T-helper 2 cell treated with Interferon-gamma antibody and Interleukin-4, amounts not matched to agents 5 μg/mL and 100 μg/mL, for 36 hours (primary cell): Measurements from ENCODE around the gene LUC7L3.
"Not testable (repeated sequence)": the region's sequence is repeated elsewhere in the genome, so short reads cannot be mapped to it uniquely, and the experiment has no call there.

Source experiments
- DNase-seq: peaks from one replicate; pipeline ENCODE4 v3.0.0; 2021; ENCODE audit warnings: low spot score
- H3K27ac Mint-ChIP-seq: one replicate; pipeline ENCODE4 v1.8.0; 2021; ENCODE audit warnings: mild to moderate bottlenecking, mixed read lengths
- H3K27me3 Mint-ChIP-seq: one replicate; pipeline ENCODE4 v1.8.0; 2021; ENCODE audit warnings: low read depth, mixed read lengths
- H3K36me3 Mint-ChIP-seq: one replicate; pipeline ENCODE4 v1.8.0; 2021; ENCODE audit warnings: low read depth, mixed read lengths
- H3K4me1 Mint-ChIP-seq: one replicate; pipeline ENCODE4 v1.8.0; 2021; ENCODE audit warnings: low read depth, mixed read lengths
- H3K4me3 Mint-ChIP-seq: one replicate; pipeline ENCODE4 v1.8.0; 2022; ENCODE audit warnings: mild to moderate bottlenecking, moderate library complexity, mixed read lengths
- H3K9me3 Mint-ChIP-seq: one replicate; pipeline ENCODE4 v1.8.0; 2021; ENCODE audit warnings: mixed read lengths

The LUC7L3 gene

DNA sequence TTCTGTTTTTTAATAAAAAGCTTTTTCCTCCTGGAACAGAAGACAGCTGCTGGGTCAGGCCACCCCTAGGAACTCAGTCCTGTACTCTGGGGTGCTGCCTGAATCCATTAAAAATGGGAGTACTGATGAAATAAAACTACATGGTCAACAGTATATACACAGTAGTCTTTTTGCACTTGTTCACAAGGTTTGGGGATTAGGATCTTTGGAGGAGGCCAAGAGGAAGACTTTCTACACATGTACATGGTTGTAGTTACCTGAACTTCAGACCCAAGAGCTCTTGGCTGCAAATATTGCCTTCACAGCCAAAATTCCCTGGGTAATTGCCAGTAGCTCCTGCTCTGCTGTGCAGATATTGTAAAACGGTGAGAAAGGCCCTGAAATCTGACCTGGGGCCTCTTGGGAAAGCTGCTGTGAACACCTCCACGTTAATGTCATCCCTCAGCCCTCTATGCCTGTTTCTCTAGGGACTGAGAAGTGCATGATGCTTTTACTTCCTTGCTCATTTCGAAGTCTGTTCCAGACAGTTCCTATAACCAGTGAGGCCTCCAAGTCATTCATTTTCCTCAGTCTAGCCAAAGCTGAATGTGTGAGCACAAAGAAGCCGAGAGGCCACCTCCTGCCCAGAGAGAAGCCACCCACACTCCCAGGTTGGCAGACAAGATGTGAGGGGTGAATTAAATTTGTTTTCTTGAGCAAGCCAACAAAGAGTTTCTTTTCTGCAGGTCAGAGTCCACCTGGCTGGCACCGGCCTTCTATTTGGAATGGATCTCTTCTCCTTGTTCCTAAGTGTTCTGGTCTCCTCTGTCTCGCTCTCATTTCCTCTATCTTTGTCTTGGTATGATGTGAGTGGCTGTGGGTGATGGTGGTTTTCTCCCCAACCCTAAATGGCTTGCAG is 27.6 kb upstream of the LUC7L3 start:
- H3K36me3 Mint-ChIP-seq, result peaks cover 30% of the 10 kb centered on the region
- H3K27me3 Mint-ChIP-seq, result peaks cover 3% of the 10 kb centered on the region
- H3K9me3 Mint-ChIP-seq, result no peaks in the 10 kb centered on the region
- H3K27ac Mint-ChIP-seq, result no peak overlapping the region
- DNase-seq, result no peak
- no peak overlapping the region for H3K4me3 Mint-ChIP-seq
- H3K4me1 Mint-ChIP-seq, result no peaks in the 10 kb centered on the region

DNA sequence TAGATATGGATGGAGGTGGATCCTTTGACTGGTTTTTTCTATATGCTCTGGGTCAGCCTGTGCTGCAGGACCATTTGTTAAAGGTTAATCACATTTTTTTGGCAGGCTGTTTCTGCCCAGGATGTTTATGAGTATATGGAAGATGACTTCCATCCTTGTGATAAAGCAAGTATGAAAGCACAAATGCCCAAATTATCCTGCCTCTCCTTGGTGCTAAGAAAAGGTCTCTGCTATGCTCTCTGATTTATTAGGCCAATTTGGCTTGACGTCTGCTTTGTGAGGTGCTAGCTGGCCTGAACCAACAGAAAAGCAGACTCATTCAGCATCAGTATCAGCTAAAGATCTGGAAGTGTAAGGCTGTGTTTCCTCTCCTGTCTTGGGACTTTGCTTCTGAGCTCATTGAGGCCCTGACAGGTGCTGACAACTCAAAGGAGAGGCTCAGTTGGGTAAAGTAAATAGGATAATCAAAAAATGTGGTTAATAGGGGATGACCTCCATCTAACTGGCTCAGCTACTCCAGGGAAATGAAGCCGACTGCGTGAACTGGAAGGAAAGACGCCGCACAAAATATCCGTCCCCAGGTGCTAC is 26.9 kb upstream of the LUC7L3 start:
- DNase-seq, result no peak
- peaks cover 4% of the 10 kb centered on the region for H3K4me1 Mint-ChIP-seq

DNA sequence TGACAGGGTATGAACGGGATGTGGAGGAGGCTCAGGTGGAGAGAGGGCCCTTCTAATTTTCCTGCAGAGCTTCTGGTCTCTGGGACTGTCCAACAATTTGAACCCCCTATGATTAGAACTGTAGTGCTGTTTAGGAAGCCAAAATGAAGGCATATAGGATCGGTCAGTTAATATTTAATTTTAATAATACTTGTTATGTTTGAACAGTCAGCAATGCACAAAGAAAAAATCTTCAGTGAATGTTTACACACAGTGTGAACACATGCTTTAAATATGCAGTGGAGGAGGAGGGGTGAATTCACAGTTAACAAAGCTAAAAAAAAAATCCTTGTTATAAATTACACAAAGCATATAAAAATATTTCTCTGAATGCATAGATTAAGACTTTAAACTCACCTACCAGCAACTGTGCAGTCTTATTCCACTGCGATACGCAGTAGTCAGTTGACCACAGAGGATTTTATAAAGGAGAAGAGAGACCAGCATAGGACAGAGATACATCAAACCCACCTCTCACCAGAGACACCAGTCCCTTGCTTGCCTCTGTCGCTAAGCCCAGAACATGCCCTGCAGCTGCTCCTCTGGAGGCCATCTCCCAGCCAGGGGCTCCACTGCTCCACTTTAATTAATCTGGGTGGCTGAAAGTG is 26.2 kb upstream of the LUC7L3 start:
- H3K9me3 Mint-ChIP-seq, result no peaks in the 10 kb centered on the region
- H3K4me1 Mint-ChIP-seq, result peaks cover 9% of the 10 kb centered on the region
- no peak overlapping the region for H3K27ac Mint-ChIP-seq
- H3K27me3 Mint-ChIP-seq, result no peaks in the 10 kb centered on the region
- peaks cover 42% of the 10 kb centered on the region for H3K36me3 Mint-ChIP-seq
- H3K4me3 Mint-ChIP-seq, result no peak overlapping the region
- no peak for DNase-seq

More for the DNA sequence above, 26.9 kb upstream of the LUC7L3 start:
- peaks cover 38% of the 10 kb centered on the region for H3K36me3 Mint-ChIP-seq
- no peaks in the 10 kb centered on the region for H3K9me3 Mint-ChIP-seq
- H3K27me3 Mint-ChIP-seq, result no peaks in the 10 kb centered on the region
- no peak overlapping the region for H3K27ac Mint-ChIP-seq
- no peak overlapping the region for H3K4me3 Mint-ChIP-seq

DNA sequence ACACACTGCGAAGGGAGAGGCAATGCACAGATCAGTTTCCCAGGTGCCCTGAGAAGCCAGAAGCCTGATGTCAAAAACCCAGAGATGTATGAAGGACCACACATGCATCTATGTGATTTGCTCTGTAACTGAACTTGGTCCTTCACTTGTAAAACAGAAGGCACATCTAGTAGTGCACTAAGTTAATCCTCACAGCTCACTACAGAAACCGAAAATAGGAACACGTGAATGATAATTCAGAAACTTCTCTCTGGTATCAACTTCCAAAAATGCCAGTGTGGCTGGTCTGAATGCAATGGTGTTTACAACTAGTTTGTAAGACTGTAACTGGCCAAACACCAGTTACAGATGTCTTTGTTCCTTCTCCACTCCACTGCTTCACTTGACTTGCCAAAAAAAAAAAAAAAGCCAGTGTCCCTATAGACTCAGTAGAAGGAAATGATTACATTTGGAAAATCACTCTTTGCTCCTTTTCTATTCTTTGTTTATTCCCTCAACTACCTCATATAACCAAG is 23.0 kb upstream of the LUC7L3 start:
- H3K4me3 Mint-ChIP-seq, result no peak overlapping the region
- H3K27me3 Mint-ChIP-seq, result no peaks in the 10 kb centered on the region
- peaks cover 15% of the 10 kb centered on the region for H3K4me1 Mint-ChIP-seq
- H3K27ac Mint-ChIP-seq, result no peak overlapping the region
- no peaks in the 10 kb centered on the region for H3K9me3 Mint-ChIP-seq
- no peak for DNase-seq
- H3K36me3 Mint-ChIP-seq, result peaks cover 56% of the 10 kb centered on the region

DNA sequence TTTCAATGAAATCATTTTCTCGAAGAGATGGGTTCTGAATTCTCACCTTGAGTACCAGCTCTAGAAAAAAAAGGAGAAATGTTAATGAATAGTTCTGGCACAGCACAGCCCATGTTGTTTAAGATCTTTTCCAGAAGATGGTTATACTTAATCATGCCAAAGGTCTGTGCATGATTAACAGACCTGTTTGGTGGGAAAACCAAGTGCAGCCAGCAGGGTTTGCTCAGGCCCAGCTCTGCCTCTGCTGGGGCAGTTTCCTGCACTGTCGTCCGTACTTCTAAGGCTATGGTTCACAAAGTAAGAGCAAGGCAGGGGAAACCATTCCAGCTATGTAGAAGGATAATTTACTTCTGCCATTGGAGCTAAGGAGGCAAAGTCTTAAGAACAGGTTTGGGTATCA is 22.3 kb upstream of the LUC7L3 start:
- H3K4me3 Mint-ChIP-seq, result no peak overlapping the region
- H3K9me3 Mint-ChIP-seq, result no peaks in the 10 kb centered on the region
- H3K4me1 Mint-ChIP-seq, result peaks cover 17% of the 10 kb centered on the region
- DNase-seq, result no peak
- H3K27ac Mint-ChIP-seq, result peak overlapping the region; percentile 1
- H3K27me3 Mint-ChIP-seq, result no peaks in the 10 kb centered on the region
- peaks cover 59% of the 10 kb centered on the region for H3K36me3 Mint-ChIP-seq

DNA sequence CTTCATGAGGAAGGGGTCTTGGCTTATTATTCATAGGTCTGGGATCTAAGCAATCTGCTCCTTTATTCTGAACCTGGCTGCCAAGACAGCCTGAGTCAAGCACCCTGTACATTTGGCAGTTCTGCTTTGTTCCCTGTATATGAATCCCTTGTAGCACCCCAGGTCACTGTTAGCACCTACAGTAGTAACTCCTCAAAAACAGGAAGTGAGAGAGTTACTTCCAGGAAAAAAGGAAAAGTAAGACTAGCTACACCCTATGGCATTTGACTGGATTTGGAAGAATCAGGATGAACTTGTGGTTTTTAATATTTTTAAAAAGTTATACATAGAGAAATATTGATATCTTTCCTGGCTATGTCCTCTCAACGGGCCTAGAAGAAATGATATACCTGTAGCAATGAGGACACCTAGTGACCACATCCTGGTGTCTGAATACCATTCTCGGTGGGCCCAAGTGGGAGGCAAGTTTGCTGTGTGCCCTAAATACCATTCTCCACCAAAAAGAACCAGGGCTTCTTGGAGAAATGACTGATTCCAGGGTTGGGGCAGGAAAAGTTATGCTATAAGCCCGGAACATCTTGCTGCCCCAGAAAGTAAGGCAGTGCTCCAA is 21.6 kb upstream of the LUC7L3 start:
- Mint-ChIP-seq H3K9me3 (no peaks in the 10 kb centered on the region), H3K4me3 (no peak overlapping the region), H3K27ac (peak overlapping the region; percentile 19), H3K27me3 (no peaks in the 10 kb centered on the region), H3K36me3 (peaks cover 55% of the 10 kb centered on the region), H3K4me1 (peaks cover 17% of the 10 kb centered on the region)
- no peak for DNase-seq

DNA sequence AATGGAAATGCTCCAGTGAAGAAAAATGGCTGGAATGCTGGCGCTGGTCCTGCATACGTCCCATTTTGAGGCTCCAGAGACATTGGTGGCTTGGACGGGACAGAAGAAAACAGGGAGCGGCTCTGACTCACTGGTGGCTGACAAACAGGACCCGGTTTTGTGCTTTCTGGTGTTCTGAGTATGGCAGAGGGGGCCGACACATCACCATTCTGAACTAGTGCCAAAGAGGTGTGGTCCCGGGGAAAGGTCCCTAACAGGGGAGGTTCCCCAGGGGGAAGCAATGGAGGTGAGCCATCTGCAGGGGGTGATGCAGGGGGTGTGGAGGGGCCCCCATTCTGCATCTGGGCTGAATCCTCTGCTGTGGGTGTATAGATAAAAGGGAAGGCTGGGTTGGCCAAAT is 20.0 kb upstream of the LUC7L3 start:
- DNase-seq, result no peak
- no peak overlapping the region for H3K4me3 Mint-ChIP-seq
- peaks cover 56% of the 10 kb centered on the region for H3K36me3 Mint-ChIP-seq
- no peaks in the 10 kb centered on the region for H3K9me3 Mint-ChIP-seq
- no peak overlapping the region for H3K27ac Mint-ChIP-seq
- peaks cover 26% of the 10 kb centered on the region for H3K4me1 Mint-ChIP-seq
- H3K27me3 Mint-ChIP-seq, result no peaks in the 10 kb centered on the region

DNA sequence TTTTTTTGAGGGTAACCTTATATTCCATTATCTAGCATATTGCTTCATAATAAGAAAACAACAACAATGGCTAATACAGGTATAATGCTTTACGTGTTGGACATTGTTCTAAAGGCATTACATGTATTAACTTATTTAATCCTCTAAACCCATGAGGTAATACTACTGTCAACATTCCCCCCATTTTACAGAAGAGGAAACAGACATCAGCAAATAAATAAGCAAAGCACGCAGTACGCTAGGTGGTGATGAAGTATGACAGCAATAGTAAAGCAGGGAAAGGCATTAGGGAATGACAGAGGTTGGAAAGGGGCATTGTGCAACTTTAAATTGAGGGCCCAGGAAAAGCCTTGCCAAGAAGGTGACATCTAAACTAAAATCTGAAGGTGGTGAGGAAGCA is 16.2 kb upstream of the LUC7L3 start:
- Mint-ChIP-seq H3K36me3 (peaks cover 36% of the 10 kb centered on the region), H3K4me3 (no peak overlapping the region), H3K27ac (no peak overlapping the region), H3K27me3 (no peaks in the 10 kb centered on the region), H3K4me1 (peaks cover 25% of the 10 kb centered on the region), H3K9me3 (no peaks in the 10 kb centered on the region)
- DNase-seq, result no peak

DNA sequence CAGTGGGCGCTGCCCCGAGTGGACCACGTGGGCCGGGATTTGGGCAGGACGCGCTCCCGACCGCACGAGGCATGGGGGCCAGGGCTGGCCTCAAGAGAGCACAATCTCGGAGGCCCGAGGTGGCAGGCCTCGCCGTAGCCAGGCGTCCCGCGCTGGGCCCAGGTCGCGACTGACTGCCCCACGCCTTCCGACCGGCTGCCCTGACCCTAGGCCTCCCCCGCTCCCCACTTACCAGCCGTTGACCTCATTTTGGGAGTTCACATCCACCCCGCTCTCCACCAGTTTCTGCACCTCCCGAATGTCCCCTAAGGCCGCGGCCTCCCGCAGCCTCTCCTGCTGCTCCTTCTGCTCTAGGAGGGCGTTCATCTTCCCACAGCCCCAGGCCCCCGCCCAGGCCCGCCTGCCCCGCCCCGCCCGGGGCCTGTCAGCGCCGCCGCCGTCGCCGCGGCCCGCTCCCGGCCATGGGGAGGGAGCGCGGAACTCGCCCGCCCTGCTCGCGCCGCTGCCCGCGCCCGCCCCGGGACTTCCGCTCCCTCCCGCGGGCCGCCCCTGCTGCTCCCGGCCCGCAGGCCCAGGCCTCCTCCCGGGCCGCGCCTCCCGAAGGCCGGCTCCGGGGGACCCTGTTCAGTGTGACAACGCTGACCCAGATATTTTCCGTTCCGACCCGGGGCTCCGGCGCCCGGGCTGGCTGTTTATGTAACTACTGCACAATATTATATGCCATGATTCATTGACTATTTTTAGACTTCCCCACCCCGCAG is 11.9 kb upstream of the LUC7L3 start, which contains the start of gene ANKRD40:
TSS of gene ANKRD40 (minus strand) at position 626 of the 761 bp plus-strand sequence. CDS start at position 366, 260 bp downstream.
- H3K4me1 Mint-ChIP-seq, result peaks cover 30% of the 10 kb centered on the region
- DNase-seq, result peak; percentile 92
- H3K36me3 Mint-ChIP-seq, result peaks cover 17% of the 10 kb centered on the region
- peak within 1 kb of the TSS; percentile 94 for H3K4me3 Mint-ChIP-seq
- H3K9me3 Mint-ChIP-seq, result no peaks in the 10 kb centered on the region
- peaks cover 3% of the 10 kb centered on the region for H3K27me3 Mint-ChIP-seq
- H3K27ac Mint-ChIP-seq, result peak within 1 kb of the TSS; percentile 97

DNA sequence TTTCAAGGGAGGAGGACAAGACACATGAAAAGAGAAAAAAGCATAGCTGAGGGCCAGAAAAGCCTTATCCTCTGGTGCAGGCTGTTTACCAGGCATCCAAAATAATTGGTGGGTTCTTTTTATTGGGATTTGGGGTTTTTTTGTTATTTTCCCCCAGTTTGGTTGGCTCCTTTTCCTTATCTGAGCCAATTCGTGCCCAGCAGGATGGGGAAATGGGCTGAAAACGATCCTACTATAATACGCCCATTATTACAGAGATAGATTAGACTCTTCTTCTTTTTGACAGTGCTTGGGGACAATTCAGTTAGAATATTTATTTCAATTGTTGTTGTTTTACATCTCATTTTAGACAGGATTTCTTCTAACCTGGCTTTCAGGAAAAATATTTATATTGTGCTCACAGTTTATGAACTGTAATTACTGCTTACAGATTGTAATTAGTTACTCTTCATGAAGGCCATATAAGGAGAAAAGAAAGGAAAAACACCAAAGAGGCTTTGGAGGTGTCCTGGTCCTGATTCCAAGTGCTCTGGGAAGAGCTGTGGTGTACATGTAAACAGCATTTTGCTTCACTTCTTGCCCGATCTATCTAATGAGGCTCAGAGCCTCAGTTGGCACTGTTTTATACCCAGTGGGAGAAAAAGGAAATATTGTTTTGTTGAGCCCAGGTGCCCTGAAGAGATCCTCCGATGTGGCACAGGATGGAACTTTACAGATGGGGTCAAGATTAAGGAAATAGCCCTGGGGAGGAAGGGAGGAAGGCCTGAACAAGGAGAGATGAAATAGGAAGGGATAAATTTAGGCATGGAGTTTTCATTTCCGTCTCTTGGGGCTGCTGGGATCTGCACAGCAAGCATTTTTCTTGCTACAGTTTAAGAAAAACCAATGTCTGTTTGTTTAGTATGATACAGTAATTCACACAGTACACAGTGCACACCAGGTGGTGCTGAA is 11.1 kb upstream of the LUC7L3 start:
- Mint-ChIP-seq H3K36me3 (peaks cover 16% of the 10 kb centered on the region), H3K9me3 (no peaks in the 10 kb centered on the region), H3K4me3 (peak overlapping the region; percentile 91), H3K4me1 (peaks cover 29% of the 10 kb centered on the region), H3K27me3 (peaks cover 5% of the 10 kb centered on the region), H3K27ac (peak overlapping the region; percentile 95)
- DNase-seq, result no peak

DNA sequence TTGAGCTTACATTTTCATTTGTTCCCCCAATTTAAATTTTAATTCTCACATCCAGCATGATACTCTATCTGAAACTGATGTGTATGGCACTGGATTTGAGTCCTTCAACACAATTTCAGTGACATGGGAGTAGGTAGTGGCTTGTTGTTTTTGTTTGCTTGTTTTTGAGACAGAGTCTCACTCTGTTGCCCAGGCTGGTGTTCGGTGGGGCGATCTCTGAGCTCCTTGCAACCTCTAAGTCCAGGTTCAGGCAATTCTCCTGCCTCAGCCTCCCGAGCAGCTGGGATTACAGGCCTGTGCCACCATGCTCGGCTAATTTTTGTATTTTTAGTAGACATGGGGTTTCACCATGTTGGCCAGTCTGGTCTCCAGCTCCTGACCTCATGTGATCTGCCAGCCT is 10.3 kb upstream of the LUC7L3 start:
- H3K9me3 Mint-ChIP-seq, H3K27me3 Mint-ChIP-seq, H3K36me3 Mint-ChIP-seq, DNase-seq: not testable (repeated sequence)
- H3K4me1 Mint-ChIP-seq, result peaks cover 22% of the 10 kb centered on the region
- peak overlapping the region; percentile 95 for H3K27ac Mint-ChIP-seq
- peak overlapping the region; percentile 91 for H3K4me3 Mint-ChIP-seq

DNA sequence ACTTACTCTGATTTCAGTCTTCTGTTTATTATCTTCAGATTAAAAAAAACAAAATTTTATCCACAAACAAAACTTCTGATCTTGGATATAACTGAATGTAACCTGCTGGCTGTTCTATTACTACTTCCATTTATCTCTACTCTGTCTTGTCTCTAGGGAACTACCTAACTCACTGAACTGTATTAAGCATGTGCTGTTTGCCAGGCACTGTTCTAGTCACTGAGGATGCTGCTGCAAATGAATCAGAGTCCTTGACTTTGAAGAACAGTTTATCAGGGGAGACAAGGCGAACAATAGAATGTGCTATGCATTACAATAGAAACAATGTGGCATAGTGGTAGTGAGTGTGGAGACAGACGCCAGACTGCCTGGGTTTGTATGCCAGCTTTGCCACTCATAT is 9.4 kb upstream of the LUC7L3 start:
- Mint-ChIP-seq H3K4me3 (peak overlapping the region; percentile 10), H3K9me3 (no peaks in the 10 kb centered on the region), H3K36me3 (peaks cover 4% of the 10 kb centered on the region), H3K27ac (peak overlapping the region; percentile 11), H3K27me3 (peaks cover 5% of the 10 kb centered on the region), H3K4me1 (peaks cover 21% of the 10 kb centered on the region)
- no peak for DNase-seq
